Fibroblast of the aortic adventitia (primary cell): ENCODE results near the gene SYTL2. TPM values are rescaled to one million over a fixed set of nuclear protein-coding genes. Genes with fewer than 3 reads are reported as not detected.
A peak's percentile ranks its signal among the peaks of the same experiment; 100 is the strongest.
"Not testable (repeated sequence)": the region's sequence is repeated elsewhere in the genome, so short reads cannot be mapped to it uniquely, and the experiment has no call there.

Experiments
- DNase-seq: peaks from one replicate; pipeline ENCODE4 v3.0.0-alpha.2; 2010; ENCODE audit warnings: low read depth
- H3K4me3 ChIP-seq: 2 replicates; pipeline ENCODE4 v1.5.1; 2011; ENCODE audit warnings: low read depth, mild to moderate bottlenecking, control low read depth, low read length, moderate library complexity
- total RNA-seq: library from RNA; depleted of rRNA; stranded (reverse); fragments of >200 nt; gene quantifications from 2 replicates; pipeline ENCODE4 v1.2.3, GENCODE V29; 2012; ENCODE audit warnings: low replicate concordance
- TF ChIP-seq, protein P1 (sequence below): IDR thresholded peaks from 2 replicates; pipeline ENCODE4 v1.5.1; 2011; ENCODE audit warnings: mild to moderate bottlenecking, low read length, control low read depth, inconsistent platforms; ENCODE audit not compliant: insufficient read depth

Gene SYTL2
- total RNA-seq, 1 donor = 5.2 TPM

DNA sequence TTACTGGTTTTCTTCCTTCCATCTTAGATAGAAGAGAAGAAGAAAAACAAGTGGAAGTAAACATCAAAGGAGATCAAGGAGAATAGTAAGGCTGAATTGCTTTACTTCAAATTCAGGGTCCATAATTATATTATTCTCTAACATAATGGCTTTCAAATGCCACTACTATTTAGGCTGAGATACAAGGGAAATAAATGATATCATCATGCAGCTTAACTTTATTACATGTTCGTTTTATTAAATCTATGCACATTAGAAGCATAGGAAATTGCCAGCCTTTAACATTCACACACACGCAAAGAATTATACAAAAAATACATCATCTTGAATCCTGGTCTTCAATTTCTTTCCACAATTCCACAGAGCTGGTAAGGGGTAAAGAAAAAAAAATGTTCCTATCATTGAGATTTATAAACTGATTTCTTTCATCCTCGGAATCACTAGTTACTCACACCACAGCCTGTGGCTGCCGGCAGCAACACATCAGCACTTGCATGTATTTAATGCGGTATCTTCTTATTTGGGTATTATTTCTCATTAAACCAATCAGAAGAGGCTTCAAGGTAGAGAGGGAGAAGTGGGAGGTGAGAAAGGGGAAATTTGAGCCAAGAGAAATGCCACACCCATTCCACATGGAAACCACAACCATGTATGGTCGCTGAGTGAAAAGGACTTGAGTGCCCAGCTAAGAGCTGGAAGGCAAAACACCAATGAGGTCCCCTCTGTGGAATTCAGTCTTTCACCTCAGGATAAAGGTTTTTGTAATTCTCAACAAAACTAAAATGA lies 26.3 kb downstream of the SYTL2 start:
- TF ChIP-seq, protein P1, sequence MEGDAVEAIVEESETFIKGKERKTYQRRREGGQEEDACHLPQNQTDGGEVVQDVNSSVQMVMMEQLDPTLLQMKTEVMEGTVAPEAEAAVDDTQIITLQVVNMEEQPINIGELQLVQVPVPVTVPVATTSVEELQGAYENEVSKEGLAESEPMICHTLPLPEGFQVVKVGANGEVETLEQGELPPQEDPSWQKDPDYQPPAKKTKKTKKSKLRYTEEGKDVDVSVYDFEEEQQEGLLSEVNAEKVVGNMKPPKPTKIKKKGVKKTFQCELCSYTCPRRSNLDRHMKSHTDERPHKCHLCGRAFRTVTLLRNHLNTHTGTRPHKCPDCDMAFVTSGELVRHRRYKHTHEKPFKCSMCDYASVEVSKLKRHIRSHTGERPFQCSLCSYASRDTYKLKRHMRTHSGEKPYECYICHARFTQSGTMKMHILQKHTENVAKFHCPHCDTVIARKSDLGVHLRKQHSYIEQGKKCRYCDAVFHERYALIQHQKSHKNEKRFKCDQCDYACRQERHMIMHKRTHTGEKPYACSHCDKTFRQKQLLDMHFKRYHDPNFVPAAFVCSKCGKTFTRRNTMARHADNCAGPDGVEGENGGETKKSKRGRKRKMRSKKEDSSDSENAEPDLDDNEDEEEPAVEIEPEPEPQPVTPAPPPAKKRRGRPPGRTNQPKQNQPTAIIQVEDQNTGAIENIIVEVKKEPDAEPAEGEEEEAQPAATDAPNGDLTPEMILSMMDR = no peak
- no peak overlapping the region for H3K4me3 ChIP-seq
- no peak for DNase-seq

DNA sequence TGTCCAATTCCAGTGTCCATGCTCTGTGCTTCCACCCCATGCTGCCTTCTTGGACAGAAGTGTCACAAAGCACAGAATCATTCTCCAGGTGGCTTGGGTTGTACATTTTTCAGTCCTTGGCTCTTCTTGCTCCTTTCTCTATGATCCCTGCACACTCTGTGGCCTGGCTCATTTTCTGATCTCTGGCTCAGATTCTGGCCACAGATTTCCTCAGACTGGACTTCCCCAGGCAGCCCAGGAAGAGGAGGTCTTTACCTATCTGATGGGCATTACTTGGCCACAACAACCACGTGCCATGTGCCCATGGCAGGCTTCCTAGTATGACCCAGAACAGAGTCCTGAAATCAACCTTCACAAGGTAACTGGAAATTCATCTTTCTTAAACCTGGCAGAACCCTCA lies 27.2 kb downstream of the SYTL2 start:
- no peak overlapping the region for H3K4me3 ChIP-seq
- DNase-seq = peak; percentile 24
- TF ChIP-seq, protein P1 = no peak

DNA sequence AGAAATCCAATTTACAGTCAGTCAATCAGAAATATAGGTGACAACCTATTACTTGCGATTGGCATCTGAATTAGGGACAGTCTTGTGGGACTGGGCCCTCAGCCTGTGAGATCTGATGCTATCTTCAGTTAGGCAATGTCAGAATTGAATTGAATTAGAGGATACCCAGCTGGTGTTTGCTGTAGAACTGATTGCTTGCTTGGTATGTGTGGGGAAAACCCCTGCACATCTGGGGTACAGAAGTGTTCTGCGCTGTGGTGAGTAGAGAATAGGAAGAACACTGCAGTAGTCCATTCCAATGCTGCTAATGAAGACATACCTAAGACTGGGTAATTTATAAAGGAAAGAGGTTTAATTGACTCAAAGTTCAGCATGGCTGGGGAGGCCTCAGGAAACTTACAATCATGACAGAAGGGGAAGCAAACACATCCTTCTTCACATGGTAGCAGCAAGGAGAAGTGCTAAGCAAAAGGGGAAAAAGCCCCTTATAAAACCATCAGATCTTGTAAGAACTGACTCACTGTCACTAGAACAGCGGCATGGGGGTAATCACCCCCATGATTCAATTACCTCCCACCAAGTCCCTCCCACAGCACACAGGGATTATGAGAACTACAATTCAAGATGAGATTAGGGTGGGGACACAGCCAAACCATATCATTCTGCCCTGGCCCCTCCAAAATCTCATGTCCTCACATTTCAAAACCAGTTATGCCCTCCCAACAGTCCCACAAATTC lies 30.0 kb downstream of the SYTL2 start:
- not testable (repeated sequence) for DNase-seq, H3K4me3 ChIP-seq

DNA sequence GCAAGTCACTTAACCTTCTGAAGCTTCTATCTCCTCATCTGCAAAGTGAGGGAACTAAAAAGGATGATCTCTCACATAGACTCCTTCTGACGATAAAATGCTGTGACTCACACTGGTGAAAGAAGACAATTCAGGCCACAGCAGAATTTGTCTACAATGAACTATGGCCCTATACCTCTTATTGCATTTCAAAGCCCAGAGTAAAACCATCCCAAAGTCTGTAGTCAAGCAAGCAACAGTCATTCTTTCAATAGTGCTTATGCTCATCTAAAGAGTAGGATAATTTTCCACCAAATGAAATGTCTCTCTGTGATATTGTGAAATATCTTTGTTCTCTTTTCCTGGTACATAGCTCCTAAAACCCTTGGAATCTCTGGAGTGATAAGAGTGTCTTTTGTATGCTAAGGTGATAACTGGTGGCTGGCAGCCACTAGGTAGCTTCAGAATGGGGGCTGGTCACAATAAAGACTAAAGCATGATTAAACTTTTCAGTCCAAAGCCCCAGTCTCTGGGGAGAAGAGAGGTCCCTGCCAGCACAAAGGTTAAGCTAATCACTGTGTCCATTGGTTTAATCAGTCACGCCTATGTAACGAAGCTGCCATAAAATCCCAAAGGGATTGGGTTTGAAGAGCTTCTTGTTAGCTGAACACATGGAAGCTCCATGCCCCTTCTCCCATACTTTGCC lies 30.8 kb downstream of the SYTL2 start:
- H3K4me3 ChIP-seq = no peak overlapping the region
- DNase-seq = no peak
- TF ChIP-seq, protein P1 = no peak

DNA sequence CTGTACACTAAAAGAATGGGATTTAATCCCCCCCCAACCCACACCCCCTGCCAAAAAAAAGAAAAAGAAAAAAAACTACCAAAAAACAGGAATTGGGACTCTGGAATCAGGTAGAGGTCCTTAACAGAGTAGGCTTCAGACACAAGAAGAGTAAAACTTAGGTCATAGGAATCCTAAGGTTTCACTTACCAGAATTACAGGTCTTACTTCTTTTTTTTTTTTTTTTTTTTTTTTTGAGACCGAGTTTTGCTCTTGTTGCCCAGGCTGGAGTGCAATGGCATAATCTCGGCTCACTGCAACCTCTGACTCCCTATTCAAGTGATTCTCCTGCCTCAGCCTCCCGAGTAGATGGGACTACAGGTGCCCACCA lies 33.4 kb downstream of the SYTL2 start:
- not testable (repeated sequence) for H3K4me3 ChIP-seq, DNase-seq

DNA sequence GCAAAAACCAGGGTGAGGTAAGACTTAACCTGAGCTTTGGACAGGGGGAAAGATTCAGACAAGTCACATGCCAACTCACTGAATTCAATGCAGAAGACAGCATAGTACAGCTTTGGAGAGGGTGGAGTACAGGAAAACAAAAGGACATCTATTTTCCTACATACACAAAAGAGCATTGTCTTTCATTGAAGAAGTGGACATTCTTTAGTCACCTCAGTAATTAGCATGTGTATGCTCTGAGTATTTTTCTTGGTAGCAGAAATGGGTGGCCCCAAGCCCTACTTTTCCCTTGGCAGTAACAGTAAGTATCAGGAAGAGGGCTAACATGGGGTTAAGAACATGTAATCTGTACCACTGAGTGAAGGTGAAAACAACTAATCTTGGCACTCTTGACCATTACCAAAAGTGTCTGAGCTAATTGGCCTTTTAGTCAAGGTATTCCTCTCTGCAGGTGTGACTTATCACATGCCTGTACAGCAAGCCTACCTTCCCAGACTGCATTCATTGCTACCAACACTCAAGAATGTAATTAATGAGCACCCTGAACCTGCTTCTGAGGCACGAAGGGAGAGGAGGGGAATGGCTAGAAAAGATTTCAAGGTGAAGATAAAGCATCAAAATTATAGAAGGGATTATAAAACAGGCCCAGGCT lies 33.9 kb downstream of the SYTL2 start:
- no peak for DNase-seq
- TF ChIP-seq, protein P1 = no peak
- H3K4me3 ChIP-seq = no peak overlapping the region

DNA sequence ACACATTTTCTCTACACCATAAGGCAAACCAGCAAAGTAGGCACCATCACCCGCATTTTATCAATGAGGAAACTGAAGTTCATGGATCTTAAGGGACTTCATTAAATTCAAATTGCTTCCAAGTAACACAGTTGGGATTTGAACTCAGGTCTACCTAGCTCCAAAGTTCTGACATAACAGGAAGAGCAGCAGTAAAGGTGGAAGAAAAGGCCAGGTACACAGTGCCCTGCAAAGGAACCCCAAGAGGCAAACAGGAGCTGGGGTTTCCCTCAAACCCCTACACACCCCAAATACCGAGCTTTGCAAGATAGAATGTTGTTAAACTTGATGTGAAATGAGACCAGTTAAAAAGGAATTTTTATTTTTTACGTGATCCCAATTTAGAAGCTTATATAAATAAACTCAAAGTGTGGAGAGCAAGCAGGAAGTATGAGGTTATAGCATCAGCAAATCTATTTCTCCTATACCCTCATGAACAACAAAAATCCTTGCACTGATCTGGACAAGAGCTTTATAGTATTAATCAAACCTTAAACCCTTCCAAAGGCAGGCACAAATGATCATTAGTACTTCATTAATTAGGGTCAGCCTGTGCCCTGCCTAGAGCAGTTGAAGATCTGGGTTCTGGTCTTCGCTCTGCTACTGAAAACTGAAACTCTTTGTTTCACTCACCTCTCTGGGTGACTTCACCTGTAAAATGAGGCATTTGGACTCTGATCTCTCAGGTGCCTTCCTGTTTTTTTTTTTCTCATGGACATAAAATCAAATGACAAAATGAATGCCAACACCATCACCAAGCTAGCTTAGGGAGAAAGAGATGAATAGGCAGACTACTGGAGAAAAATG lies 36.5 kb downstream of the SYTL2 start:
- no peak for DNase-seq
- TF ChIP-seq, protein P1 = no peak
- no peak overlapping the region for H3K4me3 ChIP-seq
